Chondrocyte (in vitro differentiated cells): ENCODE data around the gene ITLN1. TPM values are rescaled to one million over a fixed set of nuclear protein-coding genes. Genes with fewer than 3 reads are reported as not detected.
"Not testable (repeated sequence)": the region's sequence is repeated elsewhere in the genome, so short reads cannot be mapped to it uniquely, and the experiment has no call there.

Source experiments
- DNase-seq: peaks from one replicate; pipeline ENCODE4 v3.0.0; 2021; ENCODE audit warnings: mixed read lengths, low spot score
- H3K27ac Mint-ChIP-seq: one replicate; pipeline ENCODE4 v1.8.0; 2021; ENCODE audit warnings: mild to moderate bottlenecking, moderate library complexity, mixed read lengths; ENCODE audit not compliant: unreplicated experiment
- H3K27me3 Mint-ChIP-seq: 2 replicates; pipeline ENCODE4 v1.8.0; 2021; ENCODE audit warnings: low read depth, mixed read lengths
- H3K36me3 Mint-ChIP-seq: 2 replicates; pipeline ENCODE4 v1.8.0; 2021; ENCODE audit warnings: low read depth, mixed read lengths
- H3K4me1 Mint-ChIP-seq: 2 replicates; pipeline ENCODE4 v1.8.0; 2021; ENCODE audit warnings: low read depth, mild to moderate bottlenecking, mixed read lengths
- H3K4me3 Mint-ChIP-seq: one replicate; pipeline ENCODE4 v1.8.0; 2021; ENCODE audit warnings: mild to moderate bottlenecking, moderate library complexity, mixed read lengths; ENCODE audit not compliant: unreplicated experiment
- H3K9me3 Mint-ChIP-seq: 2 replicates; pipeline ENCODE4 v1.8.0; 2021; ENCODE audit warnings: low read depth, mixed read lengths
- CTCF ChIP-seq: fragments of 200-600 bp; sonication (generic); IDR thresholded peaks from 2 replicates; pipeline ENCODE4 v1.5.0; 2021; ENCODE audit warnings: antibody characterized with exemption, mild to moderate bottlenecking, moderate library complexity
- total RNA-seq: library from RNA; stranded (reverse); gene quantifications from 3 replicates; pipeline ENCODE4 v1.2.1, GENCODE V29; 2021

Gene ITLN1
- total RNA-seq, 1 donor from 2014 or later, result not detected

GRCh38 chr1:160904783-160905616, 20.0 kb upstream of the ITLN1 start:
- no peak overlapping the region for H3K27ac Mint-ChIP-seq
- no peaks in the 10 kb centered on the region for H3K4me1 Mint-ChIP-seq
- H3K36me3 Mint-ChIP-seq, result no peaks in the 10 kb centered on the region
- TF ChIP-seq CTCF, result no peak
- H3K9me3 Mint-ChIP-seq, result peaks cover 2% of the 10 kb centered on the region
- no peak for DNase-seq
- peaks cover 5% of the 10 kb centered on the region for H3K27me3 Mint-ChIP-seq
- H3K4me3 Mint-ChIP-seq, result no peak overlapping the region

GRCh38 chr1:160902251-160902650, 17.3 kb upstream of the ITLN1 start:
- not testable (repeated sequence) for DNase-seq, H3K27me3 Mint-ChIP-seq, H3K9me3 Mint-ChIP-seq, H3K27ac Mint-ChIP-seq, H3K4me1 Mint-ChIP-seq, H3K36me3 Mint-ChIP-seq, H3K4me3 Mint-ChIP-seq

- DNase-seq, result no peak
- no peak overlapping the region for H3K4me3 Mint-ChIP-seq
- peaks cover 10% of the 10 kb centered on the region for H3K27me3 Mint-ChIP-seq
- no peak for TF ChIP-seq CTCF
- no peak overlapping the region for H3K27ac Mint-ChIP-seq
- H3K4me1 Mint-ChIP-seq, result no peaks in the 10 kb centered on the region
- peaks cover 2% of the 10 kb centered on the region for H3K9me3 Mint-ChIP-seq
- no peaks in the 10 kb centered on the region for H3K36me3 Mint-ChIP-seq
These were observed 16.8 kb upstream of the ITLN1 start for GRCh38 chr1:160901768-160902167.

- not testable (repeated sequence) for H3K36me3 Mint-ChIP-seq, H3K27me3 Mint-ChIP-seq, H3K9me3 Mint-ChIP-seq, H3K4me1 Mint-ChIP-seq, DNase-seq, H3K27ac Mint-ChIP-seq, H3K4me3 Mint-ChIP-seq
These were observed 15.7 kb upstream of the ITLN1 start for GRCh38 chr1:160900683-160901082.

GRCh38 chr1:160894368-160895135, 9.6 kb upstream of the ITLN1 start:
- H3K36me3 Mint-ChIP-seq, H3K4me1 Mint-ChIP-seq, H3K27me3 Mint-ChIP-seq, DNase-seq, H3K4me3 Mint-ChIP-seq, H3K27ac Mint-ChIP-seq: not testable (repeated sequence)
- peaks cover 20% of the 10 kb centered on the region for H3K9me3 Mint-ChIP-seq

- Mint-ChIP-seq H3K4me1 (no peaks in the 10 kb centered on the region), H3K4me3 (no peak overlapping the region), H3K36me3 (no peaks in the 10 kb centered on the region), H3K9me3 (peaks cover 20% of the 10 kb centered on the region), H3K27ac (no peak overlapping the region), H3K27me3 (peaks cover 7% of the 10 kb centered on the region)
- TF ChIP-seq CTCF, result no peak
- no peak for DNase-seq
These were observed 6.5 kb upstream of the ITLN1 start for GRCh38 chr1:160891474-160891873.
